Measurements from ENCODE around the gene PASK. TPM values are rescaled to one million over a fixed set of nuclear protein-coding genes. Genes with fewer than 3 reads are reported as not detected.
A peak's percentile ranks its signal among the peaks of the same experiment; 100 is the strongest.

PASK gene
- total RNA-seq, 1 experiment from 2014 or later: 45.8 TPM

- no peaks in the 10 kb centered on the region for H3K9me2 ChIP-seq (ENCODE audit: insufficient read depth)
- H4K20me1 ChIP-seq (ENCODE audit: insufficient read depth): no peaks in the 10 kb centered on the region
- ATAC-seq: 0 out of 2 replicates have a peak, but pooled peaks have one; percentile 1
- no peak for TF ChIP-seq CEBPB (IDR thresholded peaks at IDR 0.05; ENCODE audit: low read depth)
- TF ChIP-seq ZFX (IDR thresholded peaks at IDR 0.05): no peak
- TF ChIP-seq SIN3A (IDR thresholded peaks at IDR 0.05; ENCODE audit: low read depth): no peak
- no peak for TF ChIP-seq EZH2phosphoT487 (IDR thresholded peaks at IDR 0.05; ENCODE audit: borderline replicate concordance)
- TF ChIP-seq CBX3 (IDR thresholded peaks at IDR 0.05; ENCODE audit: low read depth): no peak
- TF ChIP-seq RAD21 (IDR thresholded peaks at IDR 0.05; ENCODE audit: low read depth): no peak
- no peak for TF ChIP-seq SP1 (IDR thresholded peaks at IDR 0.05; ENCODE audit: low read depth)
- TF ChIP-seq REST (IDR thresholded peaks at IDR 0.05; ENCODE audit: low read depth): no peak
- no peaks in the 10 kb centered on the region for H3K27me3 ChIP-seq (ENCODE audit: insufficient read depth, low read length)
- intact Hi-C loops (cut with micrococcal nuclease): no loop called here
- peak overlapping the region; percentile 67; the same call in 1 of the 2 replicates for H3K27ac ChIP-seq (ENCODE audit: low read depth, low read length)
- BruUV-seq (replicated peaks): TSS peak; percentile 39
- H3K4me2 ChIP-seq (ENCODE audit: low read length): peak overlapping the region; percentile 99
- no peaks in the 10 kb centered on the region for H3K9me3 ChIP-seq (ENCODE audit: control insufficient read depth in 1 of 2, insufficient read depth in 1 of 2, low read depth in 1 of 2, low read length in 2 of 2)
- ChIA-PET RAD21 (ENCODE audit: low non-redundant PET in 1 of 2, low total read pairs in 2 of 2, uncharacterized antibody in 2 of 2, unreplicated experiment in 2 of 2) (no interaction called here), CTCF (interaction anchor here (1.7 kb wide), 1 partner anchor 310 kb away, joined by 5 read pairs; no protein-coding TSS in a partner anchor), POLR2A (interaction anchor here (1.6 kb wide), 1 partner anchor 9 kb away, joined by 4 read pairs; no protein-coding TSS in a partner anchor)
- H3K79me2 ChIP-seq (ENCODE audit: insufficient read depth, low read length): peaks cover 35% of the 10 kb centered on the region
- peaks cover 0 to 2% of the 10 kb centered on the region in 2 experiments; a peak in 1 of 4 replicates for H3K36me3 ChIP-seq (ENCODE audit: control insufficient read depth in 1 of 2, insufficient read depth in 2 of 2, low read length in 2 of 2)
- peak overlapping the region; percentile 69 for H3K9ac ChIP-seq (ENCODE audit: low read length)
- no peak for DNase-seq (ENCODE audit: low read depth, low spot score)
- H3K4me3 ChIP-seq (replicated peaks in 1 of 2; ENCODE audit: low read depth in 1 of 2, low read length in 2 of 2): peak overlapping the region; percentile 82 to 83
- no peak overlapping the region for H2AFZ ChIP-seq (ENCODE audit: low read depth, low read length, poor library complexity, severe bottlenecking)
- peaks cover 11 to 22% of the 10 kb centered on the region in 2 experiments; a peak in 3 of 4 replicates for H3K4me1 ChIP-seq (ENCODE audit: control insufficient read depth in 1 of 2, insufficient read depth in 2 of 2, low read length in 2 of 2)
Observed at GRCh38 chr2:241150660-241151530, 1.6 kb upstream of the PASK start.

Data from HCT116 (cell line).